NCI-H510A treated with DMSO at 0.1 percent for 48 hours (cell line): Measurements from ENCODE around the gene MAEA.

ENCODE experiments used
- DNase-seq: peaks from one replicate; lab custom pipeline; 2025; lab: John Stamatoyannopoulos, UW

Gene MAEA

GRCh38 chr4:1353186-1354055, 63.7 kb downstream of the MAEA start:
- DNase-seq: no peak

GRCh38 chr4:1354136-1354982, 64.7 kb downstream of the MAEA start:
- DNase-seq: no peak

GRCh38 chr4:1354983-1355275, 65.2 kb downstream of the MAEA start:
- no peak for DNase-seq

GRCh38 chr4:1355378-1355777, 65.7 kb downstream of the MAEA start:
- no peak for DNase-seq

GRCh38 chr4:1356181-1356998, 66.7 kb downstream of the MAEA start:
- peak; percentile 3 for DNase-seq

- DNase-seq: no peak
These were observed 67.9 kb downstream of the MAEA start for GRCh38 chr4:1357356-1358248.

- DNase-seq: no peak
These were observed 68.9 kb downstream of the MAEA start for GRCh38 chr4:1358421-1359143.

GRCh38 chr4:1359144-1359501, 69.4 kb downstream of the MAEA start:
- no peak for DNase-seq

- DNase-seq: no peak
These were observed 70.3 kb downstream of the MAEA start for GRCh38 chr4:1359976-1360375.

GRCh38 chr4:1360423-1361283, 71.0 kb downstream of the MAEA start:
- no peak for DNase-seq

GRCh38 chr4:1361431-1361830, 71.7 kb downstream of the MAEA start:
- no peak for DNase-seq

GRCh38 chr4:1362046-1362445, 72.4 kb downstream of the MAEA start:
- DNase-seq: no peak

- DNase-seq: no peak
These were observed 72.8 kb downstream of the MAEA start for GRCh38 chr4:1362521-1362920.

- no peak for DNase-seq
These were observed 73.8 kb downstream of the MAEA start for GRCh38 chr4:1363513-1363912.

- no peak for DNase-seq
These were observed 74.5 kb downstream of the MAEA start for GRCh38 chr4:1364217-1364616.

- DNase-seq: no peak
These were observed 75.1 kb downstream of the MAEA start for GRCh38 chr4:1364748-1365147.

GRCh38 chr4:1365271-1366178, 75.8 kb downstream of the MAEA start:
- no peak for DNase-seq

- no peak for DNase-seq
These were observed 76.9 kb downstream of the MAEA start for GRCh38 chr4:1366371-1367229.
